HepG2 (cell line): ENCODE measurements around the gene ARHGEF39. TPM values are rescaled to one million over a fixed set of nuclear protein-coding genes. Genes with fewer than 3 reads are reported as not detected.

Source experiments
- ATAC-seq: fragments of 200-7000 bp; cut with Tn5 transposase; 3 replicates; pipeline ENCODE4 v1.9.1; 2020; ENCODE audit warnings: mild to moderate bottlenecking, moderate library complexity
- BruUV-seq: library from RNA; stranded (reverse); fragments of 400-500 nt; replicated peaks from 2 replicates; lab custom pipeline; 2021; lab: Mats Ljungman, UMichigan
- CTCF ChIA-PET: fragments of 300-600 bp; formaldehyde crosslinking; extraction: SDS; loops from one replicate; lab custom pipeline; 2021; ENCODE audit warnings: low total read pairs, inconsistent platforms, low intra/inter-chr PET ratio; lab: Yijun Ruan, JAX
- POLR2A ChIA-PET: fragments of 350-600 bp; sonication (Branson Sonifier 250); formaldehyde crosslinking; loops from one replicate; lab custom pipeline; 2020; ENCODE audit warnings: antibody characterized with exemption, inconsistent platforms; lab: Yijun Ruan, JAX
- DNase-seq: peaks from one replicate; pipeline ENCODE4 v3.0.0-alpha.2; 2015; ENCODE audit warnings: low spot score
- FAIRE-seq: peaks from 3 replicates; lab custom pipeline; 2011; peaks lifted over from hg19 to GRCh38; lab: Jason Lieb, UNC
- H2AFZ ChIP-seq: one replicate; pipeline ENCODE4 v1.6.1; 2011; ENCODE audit warnings: low read length, inconsistent platforms
- H3K27ac ChIP-seq: fragments of 300-600 bp; 3 replicates; pipeline ENCODE4 v1.8.0; 2011; ENCODE audit warnings: mixed run types, mild to moderate bottlenecking, mixed read lengths, low read length, inconsistent platforms; ENCODE audit not compliant: insufficient read depth; ENCODE audit errors: extremely low read length
- H3K27me3 ChIP-seq, 2 experiments: fragments of 200-600 bp in 1 of 2; 2 replicates in 1 of 2; 3 replicates in 1 of 2; pipeline versions ENCODE4 v1.6.0 to v1.8.0; 2011; ENCODE audit warnings: low read length in 2 of 2, mild to moderate bottlenecking in 2 of 2, moderate library complexity in 2 of 2, inconsistent platforms in 1 of 2; ENCODE audit not compliant: insufficient read depth in 2 of 2, control insufficient read depth in 1 of 2
- H3K36me3 ChIP-seq, 2 experiments: fragments of 200-600 bp in 1 of 2; replicated peaks in 1 of 2; 2 replicates in 1 of 2; 3 replicates in 1 of 2; pipeline versions ENCODE4 v1.5.1 to v1.8.0; 2011; ENCODE audit warnings: low read length in 2 of 2, inconsistent platforms in 1 of 2; ENCODE audit not compliant: insufficient read depth in 2 of 2, control insufficient read depth in 1 of 2
- H3K4me1 ChIP-seq: 2 replicates; pipeline ENCODE4 v1.5.1; 2012; ENCODE audit warnings: low read length, inconsistent platforms; ENCODE audit not compliant: insufficient read depth
- H3K4me2 ChIP-seq: 2 replicates; pipeline ENCODE4 v1.6.0; 2011; ENCODE audit warnings: low read depth, low read length, inconsistent platforms
- H3K4me3 ChIP-seq, 3 experiments: fragments of 200-600 bp in 1 of 3; sonication (generic), shearing (Covaris generic) in 1 of 3; replicated peaks in 1 of 3; 2 replicates each; pipeline ENCODE4 v1.5.1; 2011 to 2016; ENCODE audit warnings: low read length in 3 of 3, inconsistent platforms in 2 of 3, low read depth in 2 of 3, mild to moderate bottlenecking in 2 of 3, control low read depth in 1 of 3, mixed read lengths in 1 of 3; ENCODE audit not compliant: insufficient read depth in 1 of 3
- H3K79me2 ChIP-seq: one replicate; pipeline ENCODE4 v1.6.1; 2011; ENCODE audit warnings: low read length, inconsistent platforms; ENCODE audit not compliant: insufficient read depth
- H3K9ac ChIP-seq: 2 replicates; pipeline ENCODE4 v1.6.0; 2011; ENCODE audit warnings: mild to moderate bottlenecking, low read depth, low read length, inconsistent platforms; ENCODE audit not compliant: insufficient read depth
- H3K9me3 ChIP-seq: 2 replicates; pipeline ENCODE4 v1.5.1; 2012; ENCODE audit warnings: mild to moderate bottlenecking, low read length
- H4K20me1 ChIP-seq: 2 replicates; pipeline ENCODE4 v1.6.0; 2011; ENCODE audit warnings: inconsistent platforms, mild to moderate bottlenecking, low read length, moderate library complexity; ENCODE audit not compliant: insufficient read depth
- AHDC1 ChIP-seq: sonication (generic); formaldehyde crosslinking; IDR thresholded peaks from 2 replicates; pipeline ENCODE4 v1.5.1; 2020; ENCODE audit warnings: mild to moderate bottlenecking, missing genetic modification reagents, borderline replicate concordance
- ARNT2 ChIP-seq: sonication (generic); formaldehyde crosslinking; IDR thresholded peaks from 2 replicates; pipeline ENCODE4 v1.8.0; 2022; ENCODE audit warnings: mild to moderate bottlenecking, low read depth, missing genetic modification reagents, moderate library complexity
- CHCHD3 ChIP-seq: sonication (generic); formaldehyde crosslinking; IDR thresholded peaks from 2 replicates; pipeline ENCODE4 v1.8.0; 2022; ENCODE audit warnings: mild to moderate bottlenecking, missing genetic modification reagents, moderate library complexity
- ERF ChIP-seq: IDR thresholded peaks from 2 replicates; pipeline ENCODE4 v1.6.1; 2018; ENCODE audit warnings: missing biosample characterization, missing genetic modification reagents
- FOSL2 ChIP-seq: sonication (generic); formaldehyde crosslinking; IDR thresholded peaks from 2 replicates; pipeline ENCODE4 v1.4.0; 2020; ENCODE audit warnings: missing genetic modification reagents
- FUBP1 ChIP-seq: sonication (generic); formaldehyde crosslinking; IDR thresholded peaks from 2 replicates; pipeline ENCODE4 v1.5.1; 2020; ENCODE audit warnings: missing genetic modification reagents, mild to moderate bottlenecking, borderline replicate concordance
- HOMEZ ChIP-seq: IDR thresholded peaks from 2 replicates; pipeline ENCODE4 v1.6.1; 2016; ENCODE audit warnings: low read depth
- IRF2 ChIP-seq: IDR thresholded peaks from 2 replicates; pipeline ENCODE4 v1.6.1; 2018; ENCODE audit warnings: missing genetic modification reagents, missing compliant biosample characterization
- JARID2 ChIP-seq: sonication (generic); formaldehyde crosslinking; IDR thresholded peaks from 2 replicates; pipeline ENCODE4 v1.8.1; 2023; ENCODE audit warnings: missing genetic modification reagents, inconsistent platforms; ENCODE audit not compliant: insufficient replicate concordance
- KDM4B ChIP-seq: sonication (generic); formaldehyde crosslinking; IDR thresholded peaks from 2 replicates; pipeline ENCODE4 v1.4.0; 2020; ENCODE audit warnings: missing genetic modification reagents
- PLRG1 ChIP-seq: fragments of 450-650 bp; conservative IDR thresholded peaks from 2 replicates; pipeline ENCODE4 v1.6.1; 2016
- ZNF10 ChIP-seq: sonication (generic); formaldehyde crosslinking; IDR thresholded peaks from 2 replicates; pipeline ENCODE4 v1.4.0; 2020; ENCODE audit warnings: mild to moderate bottlenecking, low read depth, missing genetic modification reagents, borderline replicate concordance
- ZNF282 ChIP-seq: fragments of 450-650 bp; IDR thresholded peaks from 2 replicates; pipeline ENCODE4 v1.6.1; 2018; ENCODE audit not compliant: partially characterized antibody
- ZNF549 ChIP-seq: sonication (generic); formaldehyde crosslinking; IDR thresholded peaks from 2 replicates; pipeline ENCODE4 v1.5.0; 2020; ENCODE audit warnings: missing genetic modification reagents
- ZNF557 ChIP-seq: sonication (generic); formaldehyde crosslinking; IDR thresholded peaks from 2 replicates; pipeline ENCODE4 v1.4.0; 2020; ENCODE audit warnings: missing genetic modification reagents
- ZNF569 ChIP-seq: sonication (generic); formaldehyde crosslinking; IDR thresholded peaks from 2 replicates; pipeline ENCODE4 v1.5.0; 2020; ENCODE audit warnings: mild to moderate bottlenecking, missing genetic modification reagents, moderate library complexity, borderline replicate concordance
- ZNF629 ChIP-seq: sonication (generic); formaldehyde crosslinking; conservative IDR thresholded peaks from 2 replicates; pipeline ENCODE4 v1.5.0; 2020; ENCODE audit warnings: missing genetic modification reagents
- WGBS: methylation state at CpG from one replicate; pipeline ENCODE4 v1.1.6; 2017; ENCODE audit warnings: low lambda C conversion rate; 5-methylcytosine and 5-hydroxymethylcytosine counted together
- in situ Hi-C: cut with HindIII; loops from 2 replicates; pipeline ENCODE4 v1.10.0; 2017; ENCODE audit warnings: low pct_unique_long_range_greater_than_20kb; ENCODE audit not compliant: extremely low pct_ligation_motif_present
- intact Hi-C: fragments of 100-400 bp; cut with micrococcal nuclease; formaldehyde crosslinking; loops from one replicate; pipeline ENCODE4 v1.10.0; 2022; ENCODE audit not compliant: unreplicated experiment
- polyA plus RNA-seq, 8 experiments: library from polyadenylated mRNA; depleted of rRNA in 3 of 8; stranded (reverse) in 7 of 8; unstranded in 1 of 8; fragments of >200 nt; fragmentation: Illumina TruSeq in 4 of 8; extraction: Trizol in 4 of 8; gene quantifications; 2 replicates each; pipeline versions ENCODE4 v1.2.1 to v1.2.3, GENCODE V29; 2011 to 2016; ENCODE audit warnings: low read depth in 4 of 8, missing spikeins in 1 of 8, mixed read lengths in 1 of 8; ENCODE audit not compliant: insufficient read depth in 1 of 8
- total RNA-seq, 5 experiments: library from RNA; depleted of rRNA; stranded (reverse); fragments of >200 nt; fragmentation: Illumina TruSeq; extraction: Trizol; gene quantifications; 2 replicates each; pipeline ENCODE4 v1.2.3, GENCODE V29; 2016; ENCODE audit warnings: low read depth in 1 of 5

ARHGEF39 gene
- total and polyA plus RNA-seq, 2 of the 13 experiments (the other 11 are each of a cell fraction or from before 2014, with no cell fraction given) = 11.2 to 12.3 TPM

- TF ChIP-seq FUBP1 (CRISPR knock-in tag) (no peak), HOMEZ (CRISPR knock-in tag) (no peak)
- TF ChIP-seq, all 625 proteins: peak for 0
Measured at GRCh38 chr9:35627575-35627974, 37.4 kb downstream of the ARHGEF39 start (continued).

- Histone ChIP-seq H3K4me1 (no peaks in the 10 kb centered on the region), H3K4me3 (no peak overlapping the region), H3K27me3 (peaks cover 3 to 52% of the 10 kb centered on the region in 2 experiments; a peak in 3 of 5 replicates), H3K27ac (no peak overlapping the region), H3K79me2 (no peaks in the 10 kb centered on the region), H3K36me3 (no peaks in the 10 kb centered on the region), H2AFZ (no peak overlapping the region), H3K9ac (no peak overlapping the region), H4K20me1 (no peaks in the 10 kb centered on the region), H3K4me2 (no peak overlapping the region), H3K9me3 (no peaks in the 10 kb centered on the region)
- in situ Hi-C loops (no loop called here), intact Hi-C loops (no loop called here)
- BruUV-seq = no TSS peak
- POLR2A ChIA-PET = no interaction called here
- 0% methylated on average over 2 of the region's 2 CpGs for WGBS
- DNase-seq (no peak), ATAC-seq (no peak), FAIRE-seq (no peak)
- CTCF ChIA-PET = no interaction called here
- TF ChIP-seq AHDC1 (CRISPR knock-in tag) (no peak), JARID2 (CRISPR knock-in tag) (no peak), ZNF549 (CRISPR knock-in tag) (no peak), ARNT2 (CRISPR knock-in tag) (no peak), KDM4B (no peak), CHCHD3 (no peak), ZNF10 (CRISPR knock-in tag) (no peak), ZNF629 (no peak), PLRG1 (no peak), ZNF282 (no peak), IRF2 (CRISPR knock-in tag) (no peak), ZNF557 (CRISPR knock-in tag) (no peak), FOSL2 (CRISPR knock-in tag) (no peak), ZNF569 (CRISPR knock-in tag) (no peak), ERF (CRISPR knock-in tag) (no peak)
Measured at GRCh38 chr9:35619800-35620158, 45.2 kb downstream of the ARHGEF39 start.
